Natural killer cell (primary cell): Measurements from ENCODE around the gene USF2. TPM values are rescaled to one million over a fixed set of nuclear protein-coding genes. Genes with fewer than 3 reads are reported as not detected.

Experiments
- ATAC-seq, 3 donors: fragments of 150-1000 bp in 2 of 3; fragments of 200-7000 bp in 1 of 3; cut with Tn5 transposase; 1 replicate in 1 of 3; 2 replicates in 2 of 3; pipeline ENCODE4 v1.10.0; 2021; ENCODE audit warnings: mild to moderate bottlenecking in 2 of 3, moderate library complexity in 2 of 3
- DNase-seq, 2 donors: peaks; one replicate each; pipeline versions ENCODE4 v3.0.0 to v3.0.0-alpha.2; 2013 to 2021; ENCODE audit warnings: mixed read lengths in 1 of 2
- H3K27ac ChIP-seq: one replicate; pipeline ENCODE4 v1.5.1; 2013; ENCODE audit warnings: mild to moderate bottlenecking, low read length
- H3K27me3 ChIP-seq: one replicate; pipeline ENCODE4 v1.6.1; 2013; ENCODE audit warnings: low read length; ENCODE audit not compliant: control insufficient read depth, insufficient read depth
- H3K36me3 ChIP-seq: one replicate; pipeline ENCODE4 v1.6.1; 2013; ENCODE audit warnings: low read length; ENCODE audit not compliant: control insufficient read depth, insufficient read depth
- H3K4me1 ChIP-seq: one replicate; pipeline ENCODE4 v1.6.1; 2013; ENCODE audit warnings: low read length; ENCODE audit not compliant: control insufficient read depth, insufficient read depth
- H3K4me3 ChIP-seq: one replicate; pipeline ENCODE4 v1.5.1; 2013; ENCODE audit warnings: low read length
- H3K9me3 ChIP-seq: one replicate; pipeline ENCODE4 v1.6.1; 2013; ENCODE audit warnings: low read length; ENCODE audit not compliant: control insufficient read depth, insufficient read depth
- H3K27ac Mint-ChIP-seq, 2 donors: one replicate each; pipeline ENCODE4 v1.8.0; 2022; ENCODE audit warnings: mild to moderate bottlenecking in 2 of 2, mixed read lengths in 2 of 2, moderate library complexity in 1 of 2
- H3K27me3 Mint-ChIP-seq, 2 donors: one replicate each; pipeline ENCODE4 v1.8.0; 2022; ENCODE audit warnings: low read depth in 2 of 2, mixed read lengths in 2 of 2
- H3K36me3 Mint-ChIP-seq: one replicate; pipeline ENCODE4 v1.8.0; 2022; ENCODE audit warnings: mixed read lengths
- H3K4me1 Mint-ChIP-seq, 2 donors: one replicate each; pipeline ENCODE4 v1.8.0; 2022; ENCODE audit warnings: mixed read lengths in 2 of 2
- H3K4me3 Mint-ChIP-seq: one replicate; pipeline ENCODE4 v1.8.0; 2022; ENCODE audit warnings: mild to moderate bottlenecking, moderate library complexity, mixed read lengths
- H3K9me3 Mint-ChIP-seq, 2 donors: one replicate each; pipeline ENCODE4 v1.8.0; 2022; ENCODE audit warnings: mixed read lengths in 2 of 2
- CTCF ChIP-seq: fragments of 200-600 bp; IDR thresholded peaks from one replicate; pipeline ENCODE4 v1.8.0; 2022; ENCODE audit warnings: antibody characterized with exemption
- WGBS: methylation state at CpG from one replicate; pipeline ENCODE4 v1.1.7; 2013; ENCODE audit warnings: missing lambda C conversion rate; ENCODE audit not compliant: insufficient coverage; 5-methylcytosine and 5-hydroxymethylcytosine counted together
- intact Hi-C: fragments of 100-400 bp; cut with micrococcal nuclease; formaldehyde crosslinking; loops from one replicate; pipeline ENCODE4 v1.14.2; 2022
- total RNA-seq, 4 donors: library from RNA; stranded (reverse); fragments of 120-200 nt in 1 of 4; gene quantifications; one replicate each; pipeline versions ENCODE4 v1.2.3 to v1.2.4, GENCODE V29; 2013 to 2022

Gene USF2
- total RNA-seq, 3 donors from 2014 or later (not counting 1 experiment from before 2014, with no cell fraction given): 243 to 253 (median 250) TPM

- H3K4me1 Mint-ChIP-seq: no peaks in the 10 kb centered on the region
- no peaks in the 10 kb centered on the region for H3K27me3 ChIP-seq
- H3K36me3 ChIP-seq: no peaks in the 10 kb centered on the region
- no peaks in the 10 kb centered on the region for H3K36me3 Mint-ChIP-seq
- no peak overlapping the region for H3K4me3 ChIP-seq
- no peak for TF ChIP-seq CTCF
- H3K9me3 Mint-ChIP-seq: no peaks in the 10 kb centered on the region
- 94% methylated on average over 5 of the region's 5 CpGs for WGBS
- peaks cover 0 to 11% of the 10 kb centered on the region in 2 donors for H3K27me3 Mint-ChIP-seq
- intact Hi-C loops: no loop called here
- H3K27ac ChIP-seq: no peak overlapping the region
- H3K9me3 ChIP-seq: no peaks in the 10 kb centered on the region
- H3K4me3 Mint-ChIP-seq: no peak overlapping the region
- no peak overlapping the region for H3K27ac Mint-ChIP-seq
- DNase-seq: no peak
- no peak for ATAC-seq
- no peaks in the 10 kb centered on the region for H3K4me1 ChIP-seq
Observed at GRCh38 chr19:35288906-35289305, 20.1 kb downstream of the USF2 start.

GRCh38 chr19:35290381-35291127 lies 21.8 kb downstream of the USF2 start:
- no peaks in the 10 kb centered on the region for H3K36me3 ChIP-seq
- Mint-ChIP-seq H3K27me3 (no peaks in the 10 kb centered on the region), H3K4me3 (no peak overlapping the region), H3K4me1 (no peaks in the 10 kb centered on the region), H3K36me3 (no peaks in the 10 kb centered on the region), H3K9me3 (no peaks in the 10 kb centered on the region), H3K27ac (no peak overlapping the region)
- H3K27me3 ChIP-seq: no peaks in the 10 kb centered on the region
- DNase-seq: no peak
- H3K4me1 ChIP-seq: peaks cover 4% of the 10 kb centered on the region
- no peak overlapping the region for H3K4me3 ChIP-seq
- H3K27ac ChIP-seq: no peak overlapping the region
- ATAC-seq: no peak
- intact Hi-C loops: no loop called here
- WGBS: 89% methylated on average over 16 of the region's 20 CpGs
- H3K9me3 ChIP-seq: no peaks in the 10 kb centered on the region
- TF ChIP-seq CTCF: no peak

- Mint-ChIP-seq H3K4me3 (no peak overlapping the region), H3K4me1 (peaks cover 0 to 5% of the 10 kb centered on the region in 2 donors), H3K36me3 (no peaks in the 10 kb centered on the region), H3K27ac (no peak overlapping the region), H3K9me3 (no peaks in the 10 kb centered on the region), H3K27me3 (no peaks in the 10 kb centered on the region)
- H3K9me3 ChIP-seq: no peaks in the 10 kb centered on the region
- H3K27me3 ChIP-seq: no peaks in the 10 kb centered on the region
- H3K27ac ChIP-seq: no peak overlapping the region
- intact Hi-C loops: no loop called here
- no peaks in the 10 kb centered on the region for H3K36me3 ChIP-seq
- no peak for TF ChIP-seq CTCF
- DNase-seq (no peak), ATAC-seq (no peak)
- no peak overlapping the region for H3K4me3 ChIP-seq
- H3K4me1 ChIP-seq: peaks cover 11% of the 10 kb centered on the region
- WGBS: 86% methylated on average over 6 of the region's 6 CpGs
Observed at GRCh38 chr19:35291259-35291658, 22.5 kb downstream of the USF2 start.

- H3K4me3 Mint-ChIP-seq: no peak within 1 kb of the TSS
- Histone ChIP-seq H3K9me3 (no peaks in the 10 kb centered on the region), H3K4me1 (peaks cover 17% of the 10 kb centered on the region), H3K36me3 (no peaks in the 10 kb centered on the region), H3K27me3 (no peaks in the 10 kb centered on the region), H3K27ac (no peak within 1 kb of the TSS), H3K4me3 (no peak within 1 kb of the TSS)
- no peak for TF ChIP-seq CTCF
- H3K4me1 Mint-ChIP-seq: peaks cover 0 to 5% of the 10 kb centered on the region in 2 donors
- intact Hi-C loops: no loop called here
- H3K27ac Mint-ChIP-seq: no peak within 1 kb of the TSS
- 81% methylated on average over 12 of the region's 12 CpGs for WGBS
- DNase-seq: no peak
- H3K27me3 Mint-ChIP-seq: no peaks in the 10 kb centered on the region
- ATAC-seq: no peak
- no peaks in the 10 kb centered on the region for H3K9me3 Mint-ChIP-seq
- H3K36me3 Mint-ChIP-seq: no peaks in the 10 kb centered on the region
Observed at GRCh38 chr19:35291916-35292315, 23.2 kb downstream of the USF2 start, which contains the start of gene MAG. MAG (plus strand) TSS chr19:35292161; CDS start chr19:35295409, 3,248 bp downstream.
